D721Med (cell line): ENCODE results near the gene SYT2.

Source experiments
- DNase-seq: peaks from one replicate; pipeline ENCODE4 v3.0.0; 2011; ENCODE audit warnings: low spot score; ENCODE audit not compliant: insufficient read length
- FAIRE-seq: peaks from 2 replicates; lab custom pipeline; 2011; peaks lifted over from hg19 to GRCh38; lab: Jason Lieb, UNC
- TF ChIP-seq, protein P1 (sequence below): IDR thresholded peaks from 2 replicates; pipeline ENCODE4 v1.5.1; 2012; ENCODE audit warnings: mild to moderate bottlenecking, control low read depth; ENCODE audit not compliant: insufficient read depth; ENCODE audit errors: missing control alignments

The SYT2 gene

DNA sequence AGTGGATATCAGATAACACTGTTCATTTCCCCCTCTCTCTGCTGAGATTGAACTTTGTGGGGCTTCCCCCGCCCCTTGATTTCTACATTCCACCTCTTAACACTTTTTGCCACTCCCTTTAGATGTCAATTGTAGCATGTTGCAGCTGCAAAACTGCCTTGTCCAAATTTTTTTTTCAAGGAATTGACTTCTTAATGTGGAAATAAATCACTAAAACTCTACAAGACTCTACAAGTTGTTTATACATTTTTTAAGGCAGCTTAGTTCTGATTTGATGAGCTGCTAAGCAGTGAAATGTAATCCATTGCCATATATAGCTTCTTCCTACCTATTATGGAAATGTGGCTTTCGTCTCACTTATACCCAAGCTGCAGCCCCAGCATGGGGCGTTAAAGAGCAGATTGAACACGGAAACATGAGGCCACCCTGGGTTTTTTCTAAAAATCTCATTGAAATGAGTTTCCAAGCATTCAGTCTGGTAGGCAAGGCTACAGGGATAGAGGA is 132.2 kb downstream of the SYT2 start:
- DNase-seq, result no peak
- TF ChIP-seq, protein P1, sequence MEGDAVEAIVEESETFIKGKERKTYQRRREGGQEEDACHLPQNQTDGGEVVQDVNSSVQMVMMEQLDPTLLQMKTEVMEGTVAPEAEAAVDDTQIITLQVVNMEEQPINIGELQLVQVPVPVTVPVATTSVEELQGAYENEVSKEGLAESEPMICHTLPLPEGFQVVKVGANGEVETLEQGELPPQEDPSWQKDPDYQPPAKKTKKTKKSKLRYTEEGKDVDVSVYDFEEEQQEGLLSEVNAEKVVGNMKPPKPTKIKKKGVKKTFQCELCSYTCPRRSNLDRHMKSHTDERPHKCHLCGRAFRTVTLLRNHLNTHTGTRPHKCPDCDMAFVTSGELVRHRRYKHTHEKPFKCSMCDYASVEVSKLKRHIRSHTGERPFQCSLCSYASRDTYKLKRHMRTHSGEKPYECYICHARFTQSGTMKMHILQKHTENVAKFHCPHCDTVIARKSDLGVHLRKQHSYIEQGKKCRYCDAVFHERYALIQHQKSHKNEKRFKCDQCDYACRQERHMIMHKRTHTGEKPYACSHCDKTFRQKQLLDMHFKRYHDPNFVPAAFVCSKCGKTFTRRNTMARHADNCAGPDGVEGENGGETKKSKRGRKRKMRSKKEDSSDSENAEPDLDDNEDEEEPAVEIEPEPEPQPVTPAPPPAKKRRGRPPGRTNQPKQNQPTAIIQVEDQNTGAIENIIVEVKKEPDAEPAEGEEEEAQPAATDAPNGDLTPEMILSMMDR, result no peak
- no peak for FAIRE-seq

DNA sequence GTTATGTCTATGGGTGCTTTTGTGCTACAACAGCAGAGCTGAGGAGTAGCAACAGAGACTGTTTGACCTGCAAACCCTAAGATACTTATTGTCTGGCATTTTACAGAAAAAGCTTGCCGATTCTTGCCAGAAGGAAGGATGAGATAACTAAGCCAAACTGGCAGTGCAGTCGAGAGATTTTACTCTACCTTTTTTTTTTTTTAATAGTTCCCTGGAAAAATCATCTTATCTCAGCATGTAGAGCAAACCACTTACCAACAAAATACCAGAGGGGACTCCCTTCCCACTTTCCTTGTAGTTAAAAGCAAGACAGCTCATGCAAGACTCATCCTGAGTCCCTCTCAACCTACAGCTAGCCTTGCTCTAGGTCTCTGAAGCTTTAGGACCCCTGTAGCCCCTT is 132.9 kb downstream of the SYT2 start:
- DNase-seq (no peak), FAIRE-seq (no peak)
- TF ChIP-seq, protein P1, result no peak

DNA sequence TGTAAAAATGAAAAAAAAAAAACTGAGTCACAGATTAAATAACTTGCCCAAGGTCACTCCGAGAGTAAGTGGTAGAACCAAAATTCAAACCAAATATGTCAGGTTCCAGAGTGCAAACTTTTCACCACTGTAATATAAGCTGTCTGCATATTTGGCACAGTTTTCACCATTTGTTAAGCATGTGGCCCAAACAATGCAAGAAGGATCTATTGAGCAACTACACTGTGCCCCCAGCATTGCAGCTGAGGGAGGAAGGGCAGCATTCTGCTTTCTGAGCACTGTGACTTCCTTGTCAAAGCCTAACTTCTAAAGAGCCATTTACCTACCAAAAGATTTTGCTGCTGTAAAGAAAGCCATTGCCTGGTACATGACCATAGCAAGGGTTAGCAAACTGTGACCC is 133.4 kb downstream of the SYT2 start:
- DNase-seq (no peak), FAIRE-seq (no peak)
- TF ChIP-seq, protein P1, result no peak

DNA sequence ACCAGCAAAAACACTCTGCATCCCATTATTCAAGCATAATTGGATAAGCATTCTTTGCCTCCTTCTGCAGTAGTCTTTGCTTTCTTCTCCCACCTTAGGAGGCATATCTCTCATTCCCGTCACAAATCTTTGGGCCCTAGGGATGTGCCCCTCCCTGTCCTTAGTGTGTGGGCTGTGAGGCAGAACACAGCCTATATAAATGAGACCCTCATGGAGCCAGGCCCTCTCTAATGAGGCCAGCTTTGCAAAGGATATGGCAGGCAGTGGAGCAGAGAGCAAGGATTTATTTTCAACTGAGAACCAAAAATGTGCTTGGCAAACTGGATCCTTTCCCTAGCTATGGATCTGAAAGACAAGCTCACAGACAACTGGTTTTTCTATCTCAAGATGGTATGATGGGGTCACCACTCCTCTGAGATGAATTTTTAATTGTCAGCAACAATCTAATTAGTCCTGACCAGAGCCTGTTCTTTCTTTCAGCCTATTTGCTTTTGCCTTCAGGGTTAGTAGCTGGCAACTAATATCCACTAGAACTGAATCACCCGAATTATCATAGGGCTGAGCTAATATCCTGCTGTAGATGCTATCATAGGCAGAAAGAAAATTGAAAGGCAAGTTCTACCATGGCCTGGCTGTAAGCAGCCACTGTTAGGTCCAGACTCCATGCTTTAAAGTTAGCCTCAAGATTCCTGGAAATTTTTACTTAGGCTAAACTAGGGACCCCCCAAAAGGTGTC is 134.2 kb downstream of the SYT2 start:
- DNase-seq, result no peak
- TF ChIP-seq, protein P1, result no peak
- FAIRE-seq, result no peak

DNA sequence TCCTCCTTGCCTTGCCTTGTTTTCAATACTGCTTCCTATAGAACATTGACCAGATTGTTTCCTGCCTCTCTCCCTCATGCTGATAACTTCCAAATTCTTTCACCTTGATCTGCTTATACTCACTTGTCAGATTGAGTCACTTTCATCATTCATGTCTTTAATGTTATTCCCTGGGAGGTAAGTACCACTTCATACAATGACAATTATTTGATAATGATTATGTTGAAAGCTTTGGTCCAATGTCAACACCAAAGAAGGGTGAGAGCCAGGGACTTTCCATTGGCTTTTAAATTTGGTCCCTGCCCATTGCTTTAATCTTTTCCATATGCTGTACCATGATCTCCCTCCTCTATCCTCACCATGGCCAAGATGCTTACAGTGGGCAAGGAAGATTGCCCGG is 137.4 kb downstream of the SYT2 start:
- no peak for DNase-seq
- TF ChIP-seq, protein P1, result no peak
- FAIRE-seq, result no peak

DNA sequence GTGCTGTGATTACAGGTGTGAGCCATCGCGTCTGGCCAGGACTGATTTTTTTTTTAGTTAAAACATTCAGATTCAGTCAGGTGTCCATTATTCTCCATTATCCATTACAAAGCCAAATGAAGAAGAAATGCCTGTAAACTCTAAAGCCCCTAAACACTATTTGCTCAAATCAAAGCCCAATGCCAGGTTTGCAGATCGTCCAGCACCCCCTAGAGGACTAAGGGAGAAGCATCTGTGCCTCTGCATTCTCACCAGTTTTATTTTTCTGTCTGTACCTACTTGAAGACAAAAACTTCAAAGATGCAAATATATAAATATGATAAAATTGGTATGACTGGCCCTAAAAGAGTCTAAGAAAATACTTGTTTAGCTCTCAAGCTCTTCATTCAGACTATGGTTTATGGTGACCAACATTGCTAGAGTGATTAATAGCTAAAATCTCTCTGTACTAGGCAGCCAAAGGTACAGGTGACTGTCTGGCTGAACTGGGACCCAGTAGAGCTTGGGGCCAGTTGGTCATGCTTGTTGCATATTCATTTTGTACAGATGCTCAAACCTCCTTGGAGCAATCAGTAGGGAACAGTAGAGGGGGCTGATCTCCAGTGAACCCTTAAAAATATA is 138.4 kb downstream of the SYT2 start:
- FAIRE-seq (no peak), DNase-seq (no peak)
- TF ChIP-seq, protein P1, result peak; percentile 97
